Neural cell (in vitro differentiated cells): ENCODE measurements around the gene COG4.
"Not testable (repeated sequence)": the region's sequence is repeated elsewhere in the genome, so short reads cannot be mapped to it uniquely, and the experiment has no call there.

ENCODE experiments used
- EZH2 ChIP-seq: fragments of 200-600, 300-800 bp; shearing (Covaris generic), sonication (generic); IDR thresholded peaks from 2 replicates; pipeline ENCODE4 v1.6.1; 2014; ENCODE audit warnings: antibody characterized with exemption, low read length, borderline replicate concordance, mild to moderate bottlenecking; ENCODE audit not compliant: insufficient read depth, poor library complexity, severe bottlenecking
- POLR2AphosphoS5 ChIP-seq: IDR thresholded peaks from 2 replicates; pipeline ENCODE4 v1.6.1; 2012
- RAD21 ChIP-seq: fragments of 450-650 bp; conservative IDR thresholded peaks from 2 replicates; pipeline ENCODE4 v1.6.1; 2014; ENCODE audit warnings: antibody characterized with exemption, mild to moderate bottlenecking, moderate library complexity
- REST ChIP-seq: IDR thresholded peaks from 2 replicates; pipeline ENCODE4 v1.6.1; 2012; ENCODE audit warnings: borderline replicate concordance
- TF ChIP-seq, protein P1 (sequence below): fragments of 450-650 bp; IDR thresholded peaks from 2 replicates; pipeline ENCODE4 v1.5.1; 2014; ENCODE audit warnings: antibody characterized with exemption, mild to moderate bottlenecking, moderate library complexity; ENCODE audit not compliant: poor library complexity, severe bottlenecking

DNA sequence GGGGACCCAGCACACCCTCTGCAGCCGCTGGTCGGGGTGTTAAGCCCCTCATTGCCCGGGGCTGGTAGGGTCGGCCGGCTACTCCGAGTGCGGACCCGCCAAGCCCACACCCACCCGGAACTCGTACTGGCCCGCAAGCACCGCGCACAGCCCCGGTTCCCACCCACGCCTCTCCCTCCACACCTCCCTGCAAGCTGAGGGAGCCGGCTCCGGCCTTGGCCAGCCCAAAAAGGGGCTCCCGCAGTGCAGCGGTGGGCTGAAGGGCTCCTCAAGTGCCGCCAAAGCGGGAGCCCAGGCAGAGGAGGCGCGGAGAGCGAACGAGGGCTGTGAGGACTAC lies 72.4 kb downstream of the COG4 start:
- TF ChIP-seq POLR2AphosphoS5, RAD21, EZH2, REST: not testable (repeated sequence)
- TF ChIP-seq, protein P1, sequence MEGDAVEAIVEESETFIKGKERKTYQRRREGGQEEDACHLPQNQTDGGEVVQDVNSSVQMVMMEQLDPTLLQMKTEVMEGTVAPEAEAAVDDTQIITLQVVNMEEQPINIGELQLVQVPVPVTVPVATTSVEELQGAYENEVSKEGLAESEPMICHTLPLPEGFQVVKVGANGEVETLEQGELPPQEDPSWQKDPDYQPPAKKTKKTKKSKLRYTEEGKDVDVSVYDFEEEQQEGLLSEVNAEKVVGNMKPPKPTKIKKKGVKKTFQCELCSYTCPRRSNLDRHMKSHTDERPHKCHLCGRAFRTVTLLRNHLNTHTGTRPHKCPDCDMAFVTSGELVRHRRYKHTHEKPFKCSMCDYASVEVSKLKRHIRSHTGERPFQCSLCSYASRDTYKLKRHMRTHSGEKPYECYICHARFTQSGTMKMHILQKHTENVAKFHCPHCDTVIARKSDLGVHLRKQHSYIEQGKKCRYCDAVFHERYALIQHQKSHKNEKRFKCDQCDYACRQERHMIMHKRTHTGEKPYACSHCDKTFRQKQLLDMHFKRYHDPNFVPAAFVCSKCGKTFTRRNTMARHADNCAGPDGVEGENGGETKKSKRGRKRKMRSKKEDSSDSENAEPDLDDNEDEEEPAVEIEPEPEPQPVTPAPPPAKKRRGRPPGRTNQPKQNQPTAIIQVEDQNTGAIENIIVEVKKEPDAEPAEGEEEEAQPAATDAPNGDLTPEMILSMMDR: not testable (repeated sequence)
